HCT116 (cell line): ENCODE results near the gene GIGYF1. TPM values are rescaled to one million over a fixed set of nuclear protein-coding genes. Genes with fewer than 3 reads are reported as not detected.

ENCODE experiments used
- ATAC-seq: fragments of 200-7000 bp; cut with Tn5 transposase; 2 replicates; pipeline ENCODE4 v1.9.1; 2020; ENCODE audit warnings: mild to moderate bottlenecking, moderate library complexity
- BruUV-seq: library from RNA; stranded (reverse); fragments of 400-500 nt; replicated peaks from 2 replicates; lab custom pipeline; 2021; lab: Mats Ljungman, UMichigan
- CTCF ChIA-PET: fragments of 300-600 bp; sonication (Branson Sonifier 250); formaldehyde crosslinking; loops from one replicate; lab custom pipeline; 2021; ENCODE audit warnings: antibody characterized with exemption; lab: Charles Lee
- POLR2A ChIA-PET: fragments of 300-600, 350-600 bp; sonication (Branson Sonifier 250); formaldehyde crosslinking; loops from one replicate; lab custom pipeline; 2021; ENCODE audit warnings: antibody characterized with exemption; lab: Charles Lee
- RAD21 ChIA-PET, 2 experiments: fragments of 300-600 bp; sonication (Branson Sonifier 250); formaldehyde crosslinking; loops; one replicate each; lab custom pipeline; 2023; ENCODE audit warnings: low total read pairs in 2 of 2; ENCODE audit not compliant: uncharacterized antibody in 2 of 2, unreplicated experiment in 2 of 2, low non-redundant PET in 1 of 2; lab: Charles Lee
- DNase-seq: peaks from one replicate; pipeline ENCODE4 v3.0.0-alpha.2; 2010; ENCODE audit warnings: low read depth, low spot score
- H2AFZ ChIP-seq: fragments of 200-600 bp; shearing (Covaris generic), sonication (generic); 2 replicates; pipeline ENCODE4 v1.6.1; 2017; ENCODE audit warnings: low read depth, mixed run types, mixed read lengths, antibody characterized with exemption, low read length; ENCODE audit not compliant: poor library complexity, severe bottlenecking
- H3K27ac ChIP-seq: 2 replicates; pipeline ENCODE4 v1.5.1; 2012; ENCODE audit warnings: low read depth, low read length
- H3K27me3 ChIP-seq: fragments of 200-600 bp; sonication (generic); 2 replicates; pipeline ENCODE4 v1.6.1; 2016; ENCODE audit warnings: mixed run types, low read length, mixed read lengths; ENCODE audit not compliant: insufficient read depth
- H3K36me3 ChIP-seq, 2 experiments: fragments of 200-500 bp in 1 of 2; fragments of 200-600 bp in 1 of 2; sonication (Bioruptor generic) in 1 of 2; sonication (generic) in 1 of 2; 2 replicates each; pipeline versions ENCODE4 v1.5.1 to v1.6.1; 2014 to 2016; ENCODE audit warnings: low read length in 2 of 2, inconsistent platforms in 1 of 2, mixed read lengths in 1 of 2, mixed run types in 1 of 2; ENCODE audit not compliant: insufficient read depth in 2 of 2, control insufficient read depth in 1 of 2
- H3K4me1 ChIP-seq, 2 experiments: fragments of 200-600 bp in 1 of 2; sonication (generic) in 1 of 2; 2 replicates each; pipeline versions ENCODE4 v1.5.1 to v1.6.1; 2012 to 2017; ENCODE audit warnings: low read length in 2 of 2, inconsistent platforms in 1 of 2, mild to moderate bottlenecking in 1 of 2, mixed read lengths in 1 of 2, mixed run types in 1 of 2, moderate library complexity in 1 of 2; ENCODE audit not compliant: insufficient read depth in 2 of 2, control insufficient read depth in 1 of 2
- H3K4me2 ChIP-seq: fragments of 200-600 bp; sonication (generic); 2 replicates; pipeline ENCODE4 v1.6.1; 2017; ENCODE audit warnings: mixed run types, low read length, mixed read lengths
- H3K4me3 ChIP-seq, 2 experiments: fragments of 200-600 bp in 1 of 2; sonication (generic) in 1 of 2; replicated peaks in 1 of 2; 2 replicates each; pipeline ENCODE4 v1.5.1; 2011 to 2016; ENCODE audit warnings: low read length in 2 of 2, control low read depth in 1 of 2, low read depth in 1 of 2, mild to moderate bottlenecking in 1 of 2, mixed read lengths in 1 of 2, mixed run types in 1 of 2
- H3K79me2 ChIP-seq: fragments of 200-600 bp; sonication (generic); 2 replicates; pipeline ENCODE4 v1.6.1; 2017; ENCODE audit warnings: mild to moderate bottlenecking, mixed run types, low read length, moderate library complexity, mixed read lengths; ENCODE audit not compliant: insufficient read depth
- H3K9ac ChIP-seq: fragments of 200-600 bp; sonication (generic); 2 replicates; pipeline ENCODE4 v1.6.1; 2016; ENCODE audit warnings: low read length, mixed read lengths
- H3K9me2 ChIP-seq: fragments of 200-600 bp; sonication (generic), shearing (Covaris generic); 2 replicates; pipeline ENCODE4 v1.6.1; 2017; ENCODE audit warnings: mixed run types, mild to moderate bottlenecking, moderate library complexity; ENCODE audit not compliant: insufficient read depth
- H3K9me3 ChIP-seq, 2 experiments: fragments of 200-500 bp in 1 of 2; fragments of 200-600 bp in 1 of 2; sonication (Bioruptor generic) in 1 of 2; sonication (generic) in 1 of 2; 2 replicates each; pipeline ENCODE4 v1.6.1; 2014 to 2017; ENCODE audit warnings: low read length in 2 of 2, mixed read lengths in 2 of 2, inconsistent platforms in 1 of 2, low read depth in 1 of 2, mild to moderate bottlenecking in 1 of 2, mixed run types in 1 of 2, moderate library complexity in 1 of 2; ENCODE audit not compliant: control insufficient read depth in 1 of 2, insufficient read depth in 1 of 2
- H4K20me1 ChIP-seq: fragments of 200-600 bp; sonication (generic), shearing (Covaris generic); 2 replicates; pipeline ENCODE4 v1.6.1; 2017; ENCODE audit warnings: mixed run types, mild to moderate bottlenecking, moderate library complexity; ENCODE audit not compliant: insufficient read depth
- JUND ChIP-seq: IDR thresholded peaks from 2 replicates; pipeline ENCODE4 v1.6.1; 2012
- RAD21 ChIP-seq: IDR thresholded peaks from 2 replicates; pipeline ENCODE4 v1.6.1; 2012; ENCODE audit warnings: low read depth, mild to moderate bottlenecking
- SIN3A ChIP-seq: IDR thresholded peaks from 2 replicates; pipeline ENCODE4 v1.6.1; 2012; ENCODE audit warnings: low read depth
- SP1 ChIP-seq: IDR thresholded peaks from 2 replicates; pipeline ENCODE4 v1.6.1; 2012; ENCODE audit warnings: low read depth
- YY1 ChIP-seq: IDR thresholded peaks from 2 replicates; pipeline ENCODE4 v1.6.1; 2011; ENCODE audit warnings: low read length, low read depth, moderate library complexity, mild to moderate bottlenecking; ENCODE audit not compliant: insufficient replicate concordance; ENCODE audit errors: extremely low read depth
- intact Hi-C: fragments of 100-400 bp; cut with micrococcal nuclease; formaldehyde crosslinking; loops from 2 replicates; pipeline ENCODE4 v1.10.0; 2022
- total RNA-seq: library from RNA; stranded (reverse); gene quantifications from one replicate; pipeline ENCODE4 v1.2.1, GENCODE V29; 2021; ENCODE audit not compliant: unreplicated experiment

GIGYF1 gene
- total RNA-seq, 1 experiment from 2014 or later: 59.7 TPM

DNA sequence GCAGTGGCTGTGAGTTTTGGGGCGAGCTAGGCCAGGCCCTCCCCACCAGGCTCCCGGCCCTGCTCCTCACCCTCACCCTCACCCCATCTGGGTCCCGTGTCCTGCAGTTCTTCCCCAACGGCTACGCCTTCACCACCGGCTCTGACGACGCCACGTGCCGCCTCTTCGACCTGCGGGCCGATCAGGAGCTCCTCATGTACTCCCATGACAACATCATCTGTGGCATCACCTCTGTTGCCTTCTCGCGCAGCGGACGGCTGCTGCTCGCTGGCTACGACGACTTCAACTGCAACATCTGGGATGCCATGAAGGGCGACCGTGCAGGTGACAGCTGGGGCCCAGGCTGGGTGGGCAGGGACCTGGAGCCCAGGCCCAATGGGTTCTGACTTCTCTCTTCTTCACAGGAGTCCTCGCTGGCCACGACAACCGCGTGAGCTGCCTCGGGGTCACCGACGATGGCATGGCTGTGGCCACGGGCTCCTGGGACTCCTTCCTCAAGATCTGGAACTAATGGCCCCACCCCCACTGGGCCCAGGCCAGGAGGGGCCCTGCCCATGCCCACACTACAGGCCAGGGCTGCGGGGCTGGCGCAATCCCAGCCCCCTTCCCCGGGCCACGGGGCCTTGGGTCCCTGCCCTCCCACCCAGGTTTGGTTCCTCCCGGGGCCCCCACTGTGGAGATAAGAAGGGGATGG lies 15.6 kb downstream of the GIGYF1 start:
- H3K36me3 ChIP-seq: peaks cover 20 to 21% of the 10 kb centered on the region in 2 experiments; a peak in 3 of 4 replicates
- no peaks in the 10 kb centered on the region for H4K20me1 ChIP-seq
- H3K79me2 ChIP-seq: peaks cover 26% of the 10 kb centered on the region
- BruUV-seq: TSS peak; percentile 46
- POLR2A ChIA-PET: no interaction called here
- H3K4me2 ChIP-seq: no peak overlapping the region
- H3K27me3 ChIP-seq: no peaks in the 10 kb centered on the region
- DNase-seq (no peak), ATAC-seq (no peak)
- H2AFZ ChIP-seq: no peak overlapping the region
- RAD21 ChIA-PET: no interaction called here
- no peak for TF ChIP-seq SIN3A
- TF ChIP-seq YY1: no peak
- no peak for TF ChIP-seq JUND
- H3K4me3 ChIP-seq: no peak overlapping the region
- no peak overlapping the region for H3K27ac ChIP-seq
- CTCF ChIA-PET: no interaction called here
- H3K9ac ChIP-seq: no peak overlapping the region
- peaks cover 0 to 6% of the 10 kb centered on the region in 2 experiments; a peak in 1 of 4 replicates for H3K4me1 ChIP-seq
- no peaks in the 10 kb centered on the region for H3K9me3 ChIP-seq
- intact Hi-C loops: no loop called here
- H3K9me2 ChIP-seq: no peaks in the 10 kb centered on the region

DNA sequence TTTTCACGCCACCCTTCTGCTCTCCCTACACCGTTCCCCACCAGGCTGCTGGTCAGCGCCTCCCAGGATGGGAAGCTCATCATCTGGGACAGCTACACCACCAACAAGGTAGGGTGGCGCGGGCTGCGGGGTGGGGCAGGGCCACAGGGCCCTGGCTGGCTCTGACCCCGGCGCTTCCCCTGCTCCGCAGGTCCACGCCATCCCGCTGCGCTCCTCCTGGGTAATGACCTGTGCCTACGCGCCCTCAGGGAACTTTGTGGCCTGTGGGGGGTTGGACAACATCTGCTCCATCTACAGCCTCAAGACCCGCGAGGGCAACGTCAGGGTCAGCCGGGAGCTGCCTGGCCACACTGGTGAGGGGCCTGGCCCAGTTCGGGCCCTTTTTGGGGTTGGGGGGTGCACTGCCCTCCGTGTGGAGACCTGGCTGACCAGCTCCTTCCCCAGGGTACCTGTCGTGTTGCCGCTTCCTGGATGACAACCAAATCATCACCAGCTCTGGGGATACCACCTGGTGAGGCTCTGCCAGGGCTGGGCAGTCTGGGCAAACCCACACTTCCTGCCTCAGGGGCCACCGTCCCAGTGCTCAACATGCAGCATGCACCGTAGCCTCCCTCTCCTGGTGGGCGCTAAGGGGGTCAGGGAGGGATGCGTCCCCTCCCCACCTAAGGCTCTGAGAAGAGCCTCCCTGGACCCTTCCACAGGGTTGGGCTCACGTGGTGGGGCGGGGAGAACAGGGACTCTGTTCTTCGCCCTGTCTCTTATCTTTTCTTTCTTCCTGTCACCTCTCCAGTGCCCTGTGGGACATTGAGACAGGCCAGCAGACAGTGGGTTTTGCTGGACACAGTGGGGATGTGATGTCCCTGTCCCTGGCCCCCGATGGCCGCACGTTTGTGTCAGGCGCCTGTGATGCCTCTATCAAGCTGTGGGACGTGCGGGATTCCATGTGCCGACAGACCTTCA lies 16.5 kb downstream of the GIGYF1 start:
- no peak overlapping the region for H2AFZ ChIP-seq
- H3K27ac ChIP-seq: no peak overlapping the region
- no peak overlapping the region for H3K4me3 ChIP-seq
- no peaks in the 10 kb centered on the region for H3K9me3 ChIP-seq
- ATAC-seq (no peak), DNase-seq (no peak)
- peaks cover 0 to 14% of the 10 kb centered on the region in 2 experiments; a peak in 1 of 4 replicates for H3K4me1 ChIP-seq
- no peak for TF ChIP-seq SP1
- no peak for TF ChIP-seq RAD21
- POLR2A ChIA-PET: interaction anchor here (2.0 kb wide), 1 partner anchor 249 kb away, joined by 4 read pairs; the partner anchor contains the start of gene ZCWPW1
- RAD21 ChIA-PET: no interaction called here
- no peaks in the 10 kb centered on the region for H3K9me2 ChIP-seq
- H3K4me2 ChIP-seq: no peak overlapping the region
- intact Hi-C loops: no loop called here
- no peak overlapping the region for H3K9ac ChIP-seq
- BruUV-seq: no TSS peak
- H3K79me2 ChIP-seq: peaks cover 26% of the 10 kb centered on the region
- H4K20me1 ChIP-seq: no peaks in the 10 kb centered on the region
- no peaks in the 10 kb centered on the region for H3K27me3 ChIP-seq
- H3K36me3 ChIP-seq: peaks cover 18 to 21% of the 10 kb centered on the region in 2 experiments; a peak in 3 of 4 replicates
- CTCF ChIA-PET: no interaction called here
